HEK293 (cell line): Measurements from ENCODE around the gene LINC00237.

Experiments
- ATF2 ChIP-seq: fragments of 450-650 bp; formaldehyde crosslinking; IDR thresholded peaks from 2 replicates; pipeline ENCODE4 v1.5.1; 2016; ENCODE audit warnings: missing biosample characterization, missing genetic modification characterization, low read depth
- BCL11B ChIP-seq: fragments of 450-650 bp; formaldehyde crosslinking; IDR thresholded peaks from 2 replicates; pipeline ENCODE4 v1.5.1; 2016; ENCODE audit warnings: low read depth, missing biosample characterization, missing genetic modification characterization
- OVOL3 ChIP-seq: fragments of 450-650 bp; formaldehyde crosslinking; IDR thresholded peaks from 2 replicates; pipeline ENCODE4 v1.5.1; 2016; ENCODE audit warnings: missing biosample characterization, missing genetic modification characterization
- TCF7L2 ChIP-seq: IDR thresholded peaks from 2 replicates; pipeline ENCODE4 v1.6.1; 2011; ENCODE audit warnings: low read depth, mild to moderate bottlenecking, inconsistent platforms, low read length, moderate library complexity, borderline replicate concordance
- TSHZ1 ChIP-seq: fragments of 450-650 bp; formaldehyde crosslinking; IDR thresholded peaks from 2 replicates; pipeline ENCODE4 v1.5.1; 2016; ENCODE audit warnings: missing biosample characterization, missing genetic modification characterization, borderline replicate concordance
- ZFP37 ChIP-seq: fragments of 450-650 bp; formaldehyde crosslinking; IDR thresholded peaks from 2 replicates; pipeline ENCODE4 v1.5.1; 2016; ENCODE audit warnings: missing biosample characterization, missing genetic modification characterization
- ZFP69B ChIP-seq: fragments of 450-650 bp; formaldehyde crosslinking; IDR thresholded peaks from 2 replicates; pipeline ENCODE4 v1.5.1; 2016; ENCODE audit warnings: missing biosample characterization, missing genetic modification characterization
- ZIC2 ChIP-seq: fragments of 450-650 bp; formaldehyde crosslinking; IDR thresholded peaks from 2 replicates; pipeline ENCODE4 v1.5.1; 2016; ENCODE audit warnings: missing biosample characterization, missing genetic modification characterization
- ZNF121 ChIP-seq: fragments of 450-650 bp; formaldehyde crosslinking; IDR thresholded peaks from 2 replicates; pipeline ENCODE4 v1.5.1; 2016; ENCODE audit warnings: missing biosample characterization, missing genetic modification characterization
- ZNF148 ChIP-seq: fragments of 450-650 bp; formaldehyde crosslinking; IDR thresholded peaks from 2 replicates; pipeline ENCODE4 v1.5.0; 2017; ENCODE audit warnings: missing biosample characterization, missing genetic modification characterization, borderline replicate concordance
- ZNF169 ChIP-seq: fragments of 450-650 bp; formaldehyde crosslinking; IDR thresholded peaks from 2 replicates; pipeline ENCODE4 v1.5.1; 2016; ENCODE audit warnings: missing biosample characterization, missing genetic modification characterization
- ZNF175 ChIP-seq: fragments of 450-650 bp; formaldehyde crosslinking; IDR thresholded peaks from 2 replicates; pipeline ENCODE4 v1.5.1; 2016; ENCODE audit warnings: missing biosample characterization, missing genetic modification characterization
- ZNF214 ChIP-seq: fragments of 450-650 bp; formaldehyde crosslinking; IDR thresholded peaks from 2 replicates; pipeline ENCODE4 v1.5.1; 2017; ENCODE audit warnings: missing biosample characterization, mild to moderate bottlenecking, missing genetic modification characterization, borderline replicate concordance
- ZNF280D ChIP-seq: fragments of 450-650 bp; formaldehyde crosslinking; IDR thresholded peaks from 2 replicates; pipeline ENCODE4 v1.5.1; 2016; ENCODE audit warnings: missing biosample characterization, missing genetic modification characterization
- ZNF398 ChIP-seq: fragments of 450-650 bp; formaldehyde crosslinking; IDR thresholded peaks from 2 replicates; pipeline ENCODE4 v1.5.1; 2017; ENCODE audit warnings: missing biosample characterization, missing genetic modification characterization
- ZNF549 ChIP-seq: fragments of 450-650 bp; IDR thresholded peaks from 2 replicates; pipeline ENCODE4 v1.5.1; 2018; ENCODE audit warnings: missing biosample characterization, missing genetic modification characterization, mild to moderate bottlenecking, inconsistent platforms, moderate library complexity
- ZNF555 ChIP-seq: fragments of 450-650 bp; formaldehyde crosslinking; conservative IDR thresholded peaks from 2 replicates; pipeline ENCODE4 v1.5.1; 2017; ENCODE audit warnings: missing biosample characterization, mild to moderate bottlenecking, missing genetic modification characterization, inconsistent platforms
- ZNF571 ChIP-seq: fragments of 450-650 bp; formaldehyde crosslinking; IDR thresholded peaks from 2 replicates; pipeline ENCODE4 v1.5.0; 2017; ENCODE audit warnings: missing biosample characterization, missing genetic modification characterization
- ZNF660 ChIP-seq: fragments of 450-650 bp; IDR thresholded peaks from 2 replicates; pipeline ENCODE4 v1.5.1; 2018; ENCODE audit warnings: missing biosample characterization, mild to moderate bottlenecking, missing genetic modification characterization
- ZNF776 ChIP-seq: fragments of 450-650 bp; formaldehyde crosslinking; IDR thresholded peaks from 2 replicates; pipeline ENCODE4 v1.5.0; 2017; ENCODE audit warnings: missing biosample characterization, missing genetic modification characterization, borderline replicate concordance
- ZNF830 ChIP-seq: fragments of 450-650 bp; IDR thresholded peaks from 2 replicates; pipeline ENCODE4 v1.5.0; 2018; ENCODE audit warnings: missing biosample characterization, missing genetic modification characterization, low read depth, mild to moderate bottlenecking, moderate library complexity
- ZNF843 ChIP-seq: fragments of 450-650 bp; formaldehyde crosslinking; IDR thresholded peaks from 2 replicates; pipeline ENCODE4 v1.5.1; 2016; ENCODE audit warnings: missing biosample characterization, missing genetic modification characterization
- ZSCAN30 ChIP-seq: fragments of 450-650 bp; IDR thresholded peaks from 2 replicates; pipeline ENCODE4 v1.5.1; 2018; ENCODE audit warnings: missing biosample characterization, mild to moderate bottlenecking, missing genetic modification characterization, moderate library complexity
- TF ChIP-seq, protein P1 (sequence below): fragments of 450-650 bp; IDR thresholded peaks from 2 replicates; pipeline ENCODE4 v1.5.1; 2018; ENCODE audit warnings: missing biosample characterization, mild to moderate bottlenecking, missing genetic modification characterization
- TF ChIP-seq, protein P2 (sequence below): fragments of 450-650 bp; formaldehyde crosslinking; IDR thresholded peaks from 2 replicates; pipeline ENCODE4 v1.5.1; 2017; ENCODE audit warnings: missing biosample characterization, missing genetic modification characterization

Gene LINC00237

DNA sequence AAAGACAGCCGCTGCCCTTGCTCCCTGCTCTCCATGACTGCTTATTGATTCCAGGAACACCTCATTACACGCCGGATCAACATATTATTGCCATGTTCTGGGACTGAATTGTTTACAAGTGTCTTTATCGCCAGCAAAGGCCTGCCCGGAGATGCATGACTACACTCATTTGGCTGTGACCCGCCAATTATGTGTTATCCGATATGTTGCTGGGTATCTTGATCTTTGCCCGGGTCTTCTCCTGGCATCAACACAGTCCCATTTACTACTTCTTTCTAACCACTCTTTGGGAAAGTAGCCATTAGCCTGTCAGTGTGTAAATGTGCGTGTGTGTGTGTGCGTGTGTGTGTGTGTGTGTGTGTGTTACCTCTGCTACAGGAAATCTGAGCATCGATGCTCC lies 15.4 kb downstream of the LINC00237 start (continued):
- TF ChIP-seq ATF2 (tag by site-specific recombination) (no peak), ZNF169 (tag by site-specific recombination) (no peak), ZNF121 (no peak), ZNF214 (tag by site-specific recombination) (no peak), ZNF280D (tag by site-specific recombination) (no peak), ZNF148 (tag by site-specific recombination) (no peak), ZNF549 (no peak), ZNF843 (0 out of 2 replicates have a peak, but pooled peaks have one; percentile 15), ZNF571 (no peak), ZFP37 (tag by site-specific recombination) (no peak), ZSCAN30 (no peak), ZIC2 (tag by site-specific recombination) (no peak), ZNF555 (no peak), ZNF776 (tag by site-specific recombination) (no peak), ZNF175 (no peak), ZNF660 (tag by site-specific recombination) (no peak), BCL11B (tag by site-specific recombination) (no peak), ZNF830 (tag by site-specific recombination) (no peak), ZFP69B (tag by site-specific recombination) (no peak), TCF7L2 (no peak), OVOL3 (tag by site-specific recombination) (0 out of 2 replicates have a peak, but pooled peaks have one; percentile 29), ZNF398 (tag by site-specific recombination) (peak; percentile 70), TSHZ1 (tag by site-specific recombination) (no peak)
- TF ChIP-seq, protein P1, sequence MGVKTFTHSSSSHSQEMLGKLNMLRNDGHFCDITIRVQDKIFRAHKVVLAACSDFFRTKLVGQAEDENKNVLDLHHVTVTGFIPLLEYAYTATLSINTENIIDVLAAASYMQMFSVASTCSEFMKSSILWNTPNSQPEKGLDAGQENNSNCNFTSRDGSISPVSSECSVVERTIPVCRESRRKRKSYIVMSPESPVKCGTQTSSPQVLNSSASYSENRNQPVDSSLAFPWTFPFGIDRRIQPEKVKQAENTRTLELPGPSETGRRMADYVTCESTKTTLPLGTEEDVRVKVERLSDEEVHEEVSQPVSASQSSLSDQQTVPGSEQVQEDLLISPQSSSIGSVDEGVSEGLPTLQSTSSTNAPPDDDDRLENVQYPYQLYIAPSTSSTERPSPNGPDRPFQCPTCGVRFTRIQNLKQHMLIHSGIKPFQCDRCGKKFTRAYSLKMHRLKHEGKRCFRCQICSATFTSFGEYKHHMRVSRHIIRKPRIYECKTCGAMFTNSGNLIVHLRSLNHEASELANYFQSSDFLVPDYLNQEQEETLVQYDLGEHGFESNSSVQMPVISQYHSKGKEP (tag by site-specific recombination), result peak; percentile 80; the same call in 1 of the 2 replicates
- TF ChIP-seq, protein P2, sequence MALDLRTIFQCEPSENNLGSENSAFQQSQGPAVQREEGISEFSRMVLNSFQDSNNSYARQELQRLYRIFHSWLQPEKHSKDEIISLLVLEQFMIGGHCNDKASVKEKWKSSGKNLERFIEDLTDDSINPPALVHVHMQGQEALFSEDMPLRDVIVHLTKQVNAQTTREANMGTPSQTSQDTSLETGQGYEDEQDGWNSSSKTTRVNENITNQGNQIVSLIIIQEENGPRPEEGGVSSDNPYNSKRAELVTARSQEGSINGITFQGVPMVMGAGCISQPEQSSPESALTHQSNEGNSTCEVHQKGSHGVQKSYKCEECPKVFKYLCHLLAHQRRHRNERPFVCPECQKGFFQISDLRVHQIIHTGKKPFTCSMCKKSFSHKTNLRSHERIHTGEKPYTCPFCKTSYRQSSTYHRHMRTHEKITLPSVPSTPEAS (tag by site-specific recombination), result peak; percentile 80
